CD4-positive, alpha-beta T cell treated with Interleukin-12 subunit alpha and Interleukin-12 subunit beta, for 1 hour (primary cell): Measurements from ENCODE around the gene PAK6.

ENCODE experiments used
- DNase-seq: peaks from one replicate; pipeline ENCODE4 v3.0.0-alpha.2; 2020

PAK6 gene

DNA sequence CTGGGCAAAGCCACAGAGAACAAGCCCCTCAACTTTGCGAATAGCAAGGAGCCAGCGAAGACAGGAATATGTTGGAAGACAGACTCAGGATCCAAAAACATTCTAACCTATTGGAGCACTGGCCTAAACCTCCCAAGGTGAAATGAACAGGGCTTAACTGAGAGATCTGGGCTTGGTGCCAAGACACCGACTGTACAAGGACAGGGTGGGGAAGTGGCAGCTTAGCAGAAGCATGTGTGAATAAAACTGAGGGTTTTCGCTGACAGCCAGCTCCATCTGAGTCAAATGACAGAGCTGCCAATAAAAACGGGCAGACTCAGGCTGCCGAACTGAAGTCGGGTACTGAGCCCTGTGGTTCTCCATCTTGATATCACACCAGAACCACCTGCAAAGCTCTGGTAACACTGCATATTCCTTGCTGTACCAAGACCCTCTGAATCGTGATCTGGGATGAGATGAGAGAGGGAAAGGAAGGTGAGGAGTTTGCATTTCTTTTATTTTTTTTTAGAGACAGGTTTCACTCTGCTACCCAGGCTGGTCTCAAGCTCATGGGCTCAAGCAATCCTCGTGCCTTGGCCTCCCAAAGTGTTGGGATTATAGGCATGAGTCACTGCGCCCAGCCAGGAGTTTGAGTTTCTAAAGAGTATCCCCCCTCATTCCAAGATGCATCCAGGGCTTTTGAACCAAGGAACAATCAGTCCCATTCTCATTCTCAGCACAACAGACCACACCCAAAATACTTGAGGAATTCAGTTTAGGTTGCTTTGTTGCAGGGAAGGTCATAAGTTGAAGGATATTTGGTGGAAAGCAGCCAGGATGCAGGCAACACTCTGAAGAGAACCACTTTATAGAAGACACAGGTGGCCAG lies 74.9 kb downstream of the PAK6 start:
- peak; percentile 66 for DNase-seq

DNA sequence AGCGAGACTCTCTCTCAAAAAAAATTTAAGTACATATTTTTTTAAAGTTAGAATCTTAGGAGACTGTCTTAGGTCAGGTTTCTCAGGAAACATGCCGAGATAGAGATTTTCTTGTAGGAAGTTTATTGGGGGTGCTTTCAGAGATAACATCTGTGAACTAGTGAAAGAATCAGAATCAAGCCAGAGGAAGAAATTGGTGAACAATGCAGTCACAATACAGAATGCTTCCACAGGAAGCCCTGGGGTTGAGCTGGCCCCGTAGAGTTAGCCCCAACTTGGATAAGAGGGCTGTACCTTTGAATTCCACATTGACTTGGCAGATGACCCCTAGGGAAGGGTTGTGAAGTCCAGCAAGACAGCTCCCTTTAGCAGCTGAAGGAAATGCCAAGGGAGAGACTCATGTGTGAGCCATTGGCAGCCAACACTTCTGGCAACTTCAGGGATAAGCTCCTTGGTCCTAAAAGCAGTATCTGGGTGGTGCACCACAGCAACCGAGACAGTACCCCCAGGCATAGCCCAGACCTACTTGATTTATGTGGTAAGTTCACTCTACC lies 75.9 kb downstream of the PAK6 start:
- DNase-seq: no peak

GRCh38 chr15:40316931-40317330 lies 78.1 kb downstream of the PAK6 start:
- no peak for DNase-seq

- DNase-seq: no peak
Measured at GRCh38 chr15:40317580-40317979, 78.7 kb downstream of the PAK6 start.

- no peak for DNase-seq
Measured at GRCh38 chr15:40320409-40320808, 81.5 kb downstream of the PAK6 start.

DNA sequence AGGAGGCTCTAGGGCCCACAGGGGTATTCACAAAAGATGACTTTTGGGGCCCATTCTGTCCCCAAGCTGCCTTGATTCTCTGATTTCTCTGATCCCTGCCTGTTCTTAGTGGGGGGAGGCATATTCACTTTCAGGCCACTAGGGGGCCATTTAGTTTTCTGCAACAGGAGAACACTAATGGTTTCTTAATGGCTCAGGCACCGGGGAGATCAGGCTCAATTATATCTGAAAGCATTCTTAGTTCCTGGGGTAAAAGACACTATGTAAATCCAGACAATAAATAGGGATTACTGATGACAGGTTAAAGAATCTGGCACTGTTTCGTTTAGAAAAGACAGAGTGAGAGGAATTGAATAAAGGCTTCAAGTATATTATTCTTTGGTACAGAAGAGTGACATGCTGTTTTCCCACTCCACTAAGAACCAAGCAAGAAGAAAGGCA lies 82.1 kb downstream of the PAK6 start:
- peak; percentile 79 for DNase-seq

DNA sequence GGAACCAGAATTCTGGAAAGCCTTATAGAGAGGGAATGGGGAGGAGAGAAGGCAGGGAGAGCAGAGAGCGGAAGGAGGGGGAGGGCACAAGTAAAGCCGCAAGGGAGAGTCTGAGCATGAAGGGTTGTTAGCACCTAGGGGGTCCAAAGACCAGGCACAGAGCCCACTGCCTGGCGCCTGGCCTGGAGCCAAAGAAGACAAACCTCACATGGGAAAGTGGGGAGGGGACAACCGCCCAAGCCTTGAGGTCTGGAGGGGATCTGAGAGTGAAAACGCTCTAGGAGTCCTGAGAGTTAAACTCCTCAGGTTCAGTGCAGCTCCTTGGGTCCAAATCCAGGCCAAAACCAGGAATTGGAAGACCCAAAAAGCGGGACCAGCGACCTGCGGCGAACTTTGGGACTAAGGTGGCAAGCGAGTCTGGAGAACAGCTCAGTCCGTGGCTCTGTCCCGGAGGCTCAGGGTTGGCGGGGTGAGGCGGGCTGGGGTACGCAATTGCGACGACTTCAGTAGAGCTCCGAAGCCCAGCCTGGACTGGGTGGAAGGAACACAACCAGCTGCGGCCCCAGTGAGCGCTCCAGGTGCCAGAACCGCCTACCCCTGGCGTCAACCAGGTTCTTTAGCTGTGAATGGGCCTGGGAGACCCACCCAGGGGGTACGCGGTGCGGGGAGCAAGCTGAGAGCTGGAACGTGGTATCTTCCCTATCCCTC lies 83.8 kb downstream of the PAK6 start:
- no peak for DNase-seq

DNA sequence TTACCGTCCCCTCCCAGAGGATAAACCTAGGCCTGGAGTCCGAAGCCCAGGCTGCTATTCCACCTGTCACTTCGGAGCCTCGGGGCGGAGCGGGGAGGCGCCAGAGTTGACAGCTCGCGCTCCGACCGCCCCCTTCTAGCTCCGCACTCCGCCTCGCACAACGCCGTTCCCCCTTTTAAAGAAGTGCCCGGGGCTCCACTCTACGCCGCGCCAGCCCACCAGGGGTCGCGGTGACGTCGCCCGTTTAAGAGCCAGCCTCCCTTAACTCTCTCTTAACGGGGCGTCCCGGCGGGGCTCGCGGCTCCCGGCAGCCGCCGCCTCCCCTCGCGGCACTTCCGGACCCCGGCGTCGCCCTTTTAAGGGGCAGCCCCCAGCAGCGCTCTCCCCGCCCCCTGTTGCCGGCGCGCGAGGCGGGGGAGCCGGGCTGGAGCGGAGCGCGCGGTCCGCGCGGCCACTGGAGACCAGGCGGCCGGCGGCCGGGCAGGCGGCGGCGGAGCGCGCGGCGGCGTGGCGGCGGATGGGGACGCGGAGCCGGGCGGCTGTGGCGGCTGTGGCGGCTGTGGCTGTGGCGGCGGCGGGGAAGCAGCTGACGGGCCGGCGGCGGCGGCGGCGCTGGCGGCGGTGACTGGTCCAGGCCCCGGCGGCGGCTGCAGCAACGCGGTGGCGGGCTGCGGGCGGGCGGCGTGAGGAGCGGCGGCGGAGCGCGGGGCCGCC lies 84.5 kb downstream of the PAK6 start, which contains the start of gene INAFM2:
Gene INAFM2, plus strand, starts transcription at position 454 of the 714 bp plus-strand sequence. CDS start 364 bp downstream, outside the sequence.
- peak; percentile 93 for DNase-seq

DNA sequence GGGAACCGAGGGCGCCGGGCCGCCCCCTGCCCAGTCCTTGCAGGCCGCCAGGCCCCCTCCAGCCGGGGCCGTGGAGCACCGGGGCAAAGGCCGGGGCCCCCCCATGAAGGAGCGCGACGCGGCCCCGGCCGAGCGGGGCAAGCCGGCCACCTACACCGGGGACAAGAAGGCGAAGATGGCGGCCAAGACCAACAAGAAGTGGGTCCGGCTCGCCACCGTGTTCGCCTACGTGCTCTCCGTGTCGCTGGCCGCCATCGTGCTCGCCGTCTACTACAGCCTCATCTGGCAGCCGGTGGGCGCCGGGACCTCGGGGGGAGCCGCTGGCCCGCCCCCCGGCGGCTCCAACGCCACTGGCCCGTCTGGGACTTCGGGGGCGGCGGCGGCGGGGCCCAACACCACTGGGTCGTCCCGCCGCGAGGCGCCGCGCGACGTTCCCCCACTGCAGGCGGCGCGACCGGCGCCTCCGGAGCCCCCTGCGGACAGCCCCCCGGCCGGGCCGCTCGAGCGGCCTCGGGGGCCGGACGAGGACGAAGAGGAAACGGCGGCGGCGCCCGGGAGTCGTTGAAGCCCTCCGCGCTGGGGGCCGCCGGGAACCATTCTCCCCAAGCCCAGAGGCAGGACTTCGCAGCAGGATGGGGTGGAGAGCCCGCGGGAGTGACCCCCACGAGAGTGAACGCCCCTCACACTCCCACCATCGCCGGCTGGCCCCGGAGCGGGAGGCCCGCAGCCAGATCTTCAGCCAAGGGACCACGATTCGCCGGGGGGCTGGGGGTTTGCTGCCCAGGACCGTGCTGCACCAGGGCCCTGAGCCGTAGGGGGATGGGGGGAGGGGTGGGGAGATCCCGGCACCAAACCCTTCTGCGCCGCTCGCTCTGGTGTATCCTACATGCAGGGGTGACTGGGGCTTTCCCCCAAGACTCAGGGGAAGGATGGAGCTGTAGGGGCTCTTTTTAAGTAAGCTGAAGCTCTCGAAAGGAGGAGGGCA lies 85.4 kb downstream of the PAK6 start:
- peak; percentile 23 for DNase-seq

DNA sequence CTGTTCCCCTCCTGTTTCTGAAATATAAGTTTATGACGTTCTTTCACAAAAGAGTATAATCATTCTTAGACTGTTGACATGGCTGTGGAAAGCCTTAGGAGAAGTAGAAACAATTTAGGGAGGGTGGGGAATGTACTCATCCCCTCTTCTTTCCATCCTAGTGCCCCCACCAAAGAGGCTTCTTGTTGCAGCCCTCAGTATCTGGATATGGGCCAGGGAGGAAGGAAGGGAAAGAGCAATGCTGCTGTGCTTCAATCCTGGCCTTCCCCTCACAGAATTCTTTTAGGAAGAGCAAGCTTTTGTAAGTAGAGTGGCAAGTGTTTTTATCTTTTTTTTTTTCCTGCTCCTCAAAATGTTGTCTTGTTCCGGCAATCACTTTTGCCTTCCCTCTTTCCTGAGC lies 86.3 kb downstream of the PAK6 start:
- DNase-seq: no peak

DNA sequence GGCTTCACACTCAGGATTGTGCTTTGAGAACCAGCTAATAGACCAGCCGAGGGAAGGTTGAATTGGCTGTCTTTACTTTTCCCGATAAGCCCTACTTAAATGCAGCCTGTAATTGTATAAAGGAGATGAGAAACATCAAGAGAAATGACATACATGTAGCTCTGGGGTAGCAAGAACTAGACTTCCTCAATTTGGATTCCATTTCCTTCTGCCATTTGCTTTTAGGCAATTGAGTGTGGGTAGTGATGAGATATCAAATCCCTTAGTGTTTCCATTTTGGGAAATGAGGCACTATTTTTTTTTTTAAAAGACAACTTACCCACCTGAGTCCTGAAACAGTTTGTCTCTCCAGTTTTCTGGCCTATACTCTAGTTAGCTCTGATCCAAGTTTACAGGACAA lies 86.8 kb downstream of the PAK6 start:
- DNase-seq: no peak
